NCI-H2196 (cell line): Measurements from ENCODE around the gene FSIP1.
A peak's percentile ranks its signal among the peaks of the same experiment; 100 is the strongest.

ENCODE experiments used
- DNase-seq: peaks from one replicate; lab custom pipeline; 2025; ENCODE audit not compliant: unreplicated experiment; lab: John Stamatoyannopoulos, UW

Gene FSIP1

DNA sequence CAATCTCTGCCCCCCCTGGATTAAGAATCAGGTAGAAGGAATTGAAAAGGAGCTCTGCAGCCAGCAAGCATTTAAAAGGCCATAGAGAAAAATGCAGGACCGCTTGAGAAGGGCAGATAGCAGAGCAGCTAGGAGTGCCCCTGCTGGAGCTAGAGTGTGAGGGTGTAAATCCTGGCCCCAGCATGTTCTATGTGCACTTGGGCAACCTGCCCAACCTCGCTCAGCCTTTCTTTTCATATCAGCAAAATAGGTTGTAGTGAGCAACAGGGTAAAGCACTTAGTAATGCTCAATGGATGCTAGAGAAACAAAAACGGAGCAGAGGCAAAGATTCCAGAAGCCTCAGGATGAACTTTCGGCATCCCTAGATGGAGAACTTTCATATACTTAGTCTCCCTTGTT, 226.8 kb downstream of the FSIP1 start:
- DNase-seq, result no peak

GRCh38 chr15:39554746-39555387, 227.8 kb downstream of the FSIP1 start:
- DNase-seq, result peak; percentile 14

- peak; percentile 70 for DNase-seq
Observed at GRCh38 chr15:39553947-39554693, 228.5 kb downstream of the FSIP1 start.

DNA sequence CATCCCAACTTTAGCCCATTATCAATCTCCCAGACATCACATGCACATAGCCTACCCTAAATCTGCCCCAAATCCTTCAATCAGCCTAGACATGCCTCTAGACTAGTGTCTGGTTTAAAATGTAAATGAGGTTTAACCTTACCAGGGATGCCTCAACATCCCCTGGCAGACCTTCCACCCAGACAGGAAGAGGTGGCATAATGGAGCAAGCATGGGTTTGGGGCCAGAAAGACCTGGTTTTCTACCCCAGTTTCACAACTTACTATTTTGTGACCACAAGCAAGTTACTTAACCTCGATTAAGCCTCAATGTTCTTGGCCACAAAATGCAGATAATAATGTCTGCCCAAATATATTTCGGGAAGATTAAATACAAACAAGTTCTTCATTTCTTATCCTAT, 230.1 kb downstream of the FSIP1 start:
- DNase-seq, result no peak

DNA sequence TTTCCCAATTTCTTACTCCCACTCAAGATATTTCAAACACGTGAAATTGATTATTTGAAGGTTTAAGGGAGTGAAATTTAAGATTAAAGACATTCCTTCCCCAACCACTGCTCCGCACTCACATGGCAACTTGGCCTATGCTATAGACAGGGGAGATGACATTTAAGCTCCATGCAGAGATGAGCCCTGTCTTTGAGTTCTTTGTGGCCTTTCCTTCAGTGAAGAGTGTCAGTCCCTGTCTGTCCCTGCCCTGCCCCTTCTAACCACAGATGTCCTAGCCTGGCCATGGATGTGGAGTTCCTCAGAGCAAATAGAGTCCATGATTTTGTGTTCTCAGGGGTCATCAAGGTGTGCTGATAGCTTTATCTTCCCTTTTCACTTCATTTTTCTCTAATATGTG, 231.2 kb downstream of the FSIP1 start:
- DNase-seq, result no peak
